ENCODE results near the gene STAT4.

DNA sequence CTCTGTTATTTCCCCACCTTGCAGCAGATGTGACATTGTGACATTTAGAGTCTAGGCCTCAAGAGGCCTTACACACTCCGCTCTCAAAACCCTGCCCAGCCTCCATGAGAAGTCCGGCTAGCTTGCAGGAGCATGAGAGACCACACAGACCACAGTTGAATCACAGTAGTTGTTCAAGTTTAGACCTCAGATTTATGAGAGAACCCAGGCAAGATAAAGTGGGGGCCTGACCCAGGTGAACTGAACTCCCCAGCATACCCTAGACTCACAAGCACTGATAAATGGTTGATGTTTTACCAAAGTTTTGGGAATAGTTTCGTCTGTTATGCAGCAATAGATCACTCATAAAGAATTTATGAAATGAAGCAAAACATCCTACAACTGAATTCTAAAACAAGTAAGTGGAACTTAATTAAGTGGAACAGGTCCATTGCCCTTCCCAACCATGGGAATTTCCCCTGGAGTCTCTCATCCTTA is 132.1 kb downstream of the STAT4 start:
- TF ChIP-seq POLR2A (IDR thresholded peaks at IDR 0.05) (no peak), EP300 (IDR thresholded peaks at IDR 0.05) (no peak), POLR2AphosphoS5 (IDR thresholded peaks at IDR 0.05) (no peak)
